MV-4-11 (cell line): Measurements from ENCODE around the gene CHKA.

Experiments used
- DNase-seq: peaks from one replicate; lab custom pipeline; 2025; lab: John Stamatoyannopoulos, UW

Gene CHKA

GRCh38 chr11:68044145-68044813, 76.9 kb downstream of the CHKA start:
- no peak for DNase-seq

- peak; percentile 90 for DNase-seq
These were observed 77.6 kb downstream of the CHKA start for GRCh38 chr11:68043349-68044144.

- no peak for DNase-seq
These were observed 78.2 kb downstream of the CHKA start for GRCh38 chr11:68043029-68043348.

- no peak for DNase-seq
These were observed 78.8 kb downstream of the CHKA start for GRCh38 chr11:68042219-68043028.

GRCh38 chr11:68041617-68042218, 79.5 kb downstream of the CHKA start:
- DNase-seq, result no peak

- DNase-seq, result no peak
These were observed 80.1 kb downstream of the CHKA start for GRCh38 chr11:68040957-68041591.

GRCh38 chr11:68040101-68040956, 80.9 kb downstream of the CHKA start:
- peak; percentile 71 for DNase-seq

GRCh38 chr11:68039526-68040086, 81.6 kb downstream of the CHKA start:
- no peak for DNase-seq

- peak; percentile 84 for DNase-seq
These were observed 82.3 kb downstream of the CHKA start, which contains the start of gene TCIRG1 for GRCh38 chr11:68038718-68039525. Gene TCIRG1, plus strand, starts transcription at chr11:68039025. Its CDS starts 2,247 bp downstream, at chr11:68041272.

GRCh38 chr11:68038226-68038717, 82.9 kb downstream of the CHKA start:
- no peak for DNase-seq

GRCh38 chr11:68037411-68038225, 83.6 kb downstream of the CHKA start:
- DNase-seq, result peak; percentile 42

- peak; percentile 84 for DNase-seq
These were observed 84.4 kb downstream of the CHKA start for GRCh38 chr11:68036717-68037239.

- DNase-seq, result peak; percentile 71
These were observed 85.0 kb downstream of the CHKA start for GRCh38 chr11:68036141-68036716.

GRCh38 chr11:68035266-68035876, 85.8 kb downstream of the CHKA start:
- DNase-seq, result no peak

GRCh38 chr11:68033708-68034045, 87.5 kb downstream of the CHKA start:
- no peak for DNase-seq

- no peak for DNase-seq
These were observed 88.0 kb downstream of the CHKA start for GRCh38 chr11:68032997-68033707.

GRCh38 chr11:68032003-68032402, 89.2 kb downstream of the CHKA start:
- no peak for DNase-seq
